Measurements from ENCODE around the gene GARIN1A.
A peak's percentile ranks its signal among the peaks of the same experiment; 100 is the strongest.

Gene GARIN1A

DNA sequence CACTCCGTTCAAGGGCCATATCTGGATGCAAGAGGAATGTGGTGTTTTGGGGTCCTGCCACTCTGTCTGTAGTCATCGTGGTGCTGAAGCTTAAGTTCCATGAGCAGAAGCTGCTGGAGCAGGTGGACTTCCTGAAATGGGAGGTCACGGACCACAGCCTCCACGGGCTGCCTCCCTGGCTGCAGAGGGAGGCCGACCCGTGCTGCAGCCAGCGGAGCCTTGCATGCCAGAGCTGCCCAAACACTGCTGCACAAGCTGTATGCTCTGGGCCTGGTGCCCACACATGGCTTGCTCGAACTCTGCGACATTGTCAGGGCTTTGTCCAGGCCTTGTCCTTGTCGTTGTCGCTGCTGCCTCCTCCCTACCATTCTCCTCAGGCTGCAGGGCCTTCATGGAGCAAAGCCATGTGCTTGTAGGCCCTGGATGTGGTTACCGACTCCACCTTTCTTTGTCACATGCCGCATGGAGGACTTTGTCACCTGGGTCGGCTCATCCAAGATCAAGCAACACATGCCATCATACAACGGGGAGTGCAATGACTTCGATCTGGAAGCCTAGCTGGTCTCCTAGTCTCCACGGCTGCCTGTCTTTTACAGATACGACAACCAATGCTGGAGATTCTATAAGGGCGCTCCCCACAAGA is 21.4 kb downstream of the GARIN1A start:
- TF ChIP-seq, protein P1, sequence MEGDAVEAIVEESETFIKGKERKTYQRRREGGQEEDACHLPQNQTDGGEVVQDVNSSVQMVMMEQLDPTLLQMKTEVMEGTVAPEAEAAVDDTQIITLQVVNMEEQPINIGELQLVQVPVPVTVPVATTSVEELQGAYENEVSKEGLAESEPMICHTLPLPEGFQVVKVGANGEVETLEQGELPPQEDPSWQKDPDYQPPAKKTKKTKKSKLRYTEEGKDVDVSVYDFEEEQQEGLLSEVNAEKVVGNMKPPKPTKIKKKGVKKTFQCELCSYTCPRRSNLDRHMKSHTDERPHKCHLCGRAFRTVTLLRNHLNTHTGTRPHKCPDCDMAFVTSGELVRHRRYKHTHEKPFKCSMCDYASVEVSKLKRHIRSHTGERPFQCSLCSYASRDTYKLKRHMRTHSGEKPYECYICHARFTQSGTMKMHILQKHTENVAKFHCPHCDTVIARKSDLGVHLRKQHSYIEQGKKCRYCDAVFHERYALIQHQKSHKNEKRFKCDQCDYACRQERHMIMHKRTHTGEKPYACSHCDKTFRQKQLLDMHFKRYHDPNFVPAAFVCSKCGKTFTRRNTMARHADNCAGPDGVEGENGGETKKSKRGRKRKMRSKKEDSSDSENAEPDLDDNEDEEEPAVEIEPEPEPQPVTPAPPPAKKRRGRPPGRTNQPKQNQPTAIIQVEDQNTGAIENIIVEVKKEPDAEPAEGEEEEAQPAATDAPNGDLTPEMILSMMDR (IDR thresholded peaks at IDR 0.05; ENCODE audit: extremely low read depth, missing control alignments), result no peak
- no peak for DNase-seq (ENCODE audit: low spot score)

DNA sequence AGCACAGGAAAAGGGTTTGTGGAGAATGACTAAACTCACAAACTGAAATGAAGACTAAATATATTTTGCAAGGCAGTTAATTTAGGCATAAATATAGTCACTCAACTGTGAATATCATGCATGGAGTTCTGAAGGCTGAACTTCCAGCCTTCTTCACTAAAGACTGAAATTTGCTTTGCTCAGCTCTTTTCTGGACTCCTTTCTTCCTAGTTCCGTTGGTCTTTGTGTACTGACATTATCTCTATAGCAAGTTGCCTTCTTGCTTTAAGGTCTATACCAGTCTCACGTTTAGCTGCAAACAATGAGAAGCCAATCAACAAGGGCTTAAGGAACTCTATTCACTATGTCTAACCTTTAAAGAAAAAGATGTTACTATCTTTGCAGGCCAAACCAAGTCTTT is 22.6 kb downstream of the GARIN1A start:
- TF ChIP-seq, protein P1 (IDR thresholded peaks at IDR 0.05; ENCODE audit: extremely low read depth, missing control alignments), result no peak
- no peak for DNase-seq (ENCODE audit: low spot score)

DNA sequence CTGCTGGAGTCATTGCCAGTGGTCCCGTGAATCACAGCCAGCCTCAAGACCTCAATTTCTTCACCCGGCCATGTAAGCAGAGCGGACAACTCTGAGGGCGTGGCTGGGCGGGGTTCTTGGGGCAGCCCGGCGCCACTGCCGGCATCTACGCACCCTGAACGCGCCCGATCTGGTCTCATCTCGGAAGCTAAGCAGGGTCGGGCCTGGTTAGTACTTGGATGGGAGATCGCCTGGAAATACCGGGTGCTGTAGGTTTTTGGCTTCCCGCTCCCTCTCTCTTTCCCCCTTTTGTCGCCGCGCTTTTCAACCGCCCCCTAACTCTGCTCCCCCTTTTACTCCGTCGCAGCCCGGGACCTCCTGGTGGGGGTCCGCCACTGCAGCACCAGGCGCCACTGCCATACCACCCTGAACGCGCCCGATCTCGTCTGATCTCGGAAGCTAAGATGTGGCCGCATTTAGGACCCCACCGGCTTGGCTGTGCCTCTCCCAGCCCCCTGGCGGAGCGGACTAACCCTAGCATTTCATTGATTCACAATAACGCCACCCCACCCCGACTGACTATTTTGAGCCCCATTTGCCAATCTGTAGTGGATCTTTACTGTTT is 25.3 kb downstream of the GARIN1A start:
- DNase-seq (ENCODE audit: low spot score), result peak; percentile 73
- TF ChIP-seq, protein P1 (IDR thresholded peaks at IDR 0.05; ENCODE audit: extremely low read depth, missing control alignments), result no peak

DNA sequence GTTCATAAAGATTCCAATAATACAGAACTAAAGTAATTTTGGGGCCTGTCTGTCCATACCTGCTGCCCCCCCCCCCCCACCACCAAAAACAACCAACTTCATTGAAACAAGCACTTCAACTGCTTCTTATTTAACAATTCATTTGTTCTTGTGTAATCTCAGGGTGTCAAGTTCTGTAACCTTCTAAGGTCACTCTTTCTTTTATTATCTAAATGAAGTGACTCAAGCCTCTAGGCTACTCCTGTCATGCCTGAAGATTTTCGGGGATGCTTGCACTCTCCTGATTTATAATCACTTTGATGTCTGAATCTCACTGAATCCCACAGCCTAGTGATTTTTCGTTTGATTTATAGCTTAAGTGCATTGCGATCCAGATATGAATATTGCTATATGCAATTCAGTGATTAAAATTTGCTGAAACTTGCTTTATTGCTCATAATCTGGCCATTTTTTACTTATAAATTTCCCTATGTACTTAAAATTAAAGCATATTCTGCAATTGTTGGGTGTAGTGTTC is 27.2 kb downstream of the GARIN1A start:
- no peak for DNase-seq (ENCODE audit: low spot score)

DNA sequence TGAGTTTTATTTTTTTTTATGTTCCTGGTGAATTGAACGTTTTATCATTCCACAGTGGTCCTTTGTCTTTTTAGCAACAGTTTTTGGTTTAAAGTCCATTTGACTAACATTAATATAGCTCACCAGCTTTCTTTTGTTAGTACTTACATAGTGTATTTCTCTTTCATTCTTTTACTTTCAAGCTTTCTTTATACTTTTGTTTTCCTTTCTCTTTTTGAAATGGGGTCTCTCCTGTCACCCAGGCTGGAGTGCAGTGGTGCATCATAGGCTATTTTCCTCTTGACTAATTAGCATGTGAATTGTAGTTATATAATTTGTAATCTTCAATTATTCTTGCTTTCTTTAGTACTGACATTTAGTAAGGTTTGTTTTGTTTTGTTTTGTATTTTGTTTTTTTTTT is 27.8 kb downstream of the GARIN1A start:
- TF ChIP-seq, protein P1 (IDR thresholded peaks at IDR 0.05; ENCODE audit: extremely low read depth, missing control alignments), result no peak
- no peak for DNase-seq (ENCODE audit: low spot score)

More for the DNA sequence above, 27.2 kb downstream of the GARIN1A start:
- TF ChIP-seq, protein P1 (IDR thresholded peaks at IDR 0.05; ENCODE audit: extremely low read depth, missing control alignments), result no peak

DNA sequence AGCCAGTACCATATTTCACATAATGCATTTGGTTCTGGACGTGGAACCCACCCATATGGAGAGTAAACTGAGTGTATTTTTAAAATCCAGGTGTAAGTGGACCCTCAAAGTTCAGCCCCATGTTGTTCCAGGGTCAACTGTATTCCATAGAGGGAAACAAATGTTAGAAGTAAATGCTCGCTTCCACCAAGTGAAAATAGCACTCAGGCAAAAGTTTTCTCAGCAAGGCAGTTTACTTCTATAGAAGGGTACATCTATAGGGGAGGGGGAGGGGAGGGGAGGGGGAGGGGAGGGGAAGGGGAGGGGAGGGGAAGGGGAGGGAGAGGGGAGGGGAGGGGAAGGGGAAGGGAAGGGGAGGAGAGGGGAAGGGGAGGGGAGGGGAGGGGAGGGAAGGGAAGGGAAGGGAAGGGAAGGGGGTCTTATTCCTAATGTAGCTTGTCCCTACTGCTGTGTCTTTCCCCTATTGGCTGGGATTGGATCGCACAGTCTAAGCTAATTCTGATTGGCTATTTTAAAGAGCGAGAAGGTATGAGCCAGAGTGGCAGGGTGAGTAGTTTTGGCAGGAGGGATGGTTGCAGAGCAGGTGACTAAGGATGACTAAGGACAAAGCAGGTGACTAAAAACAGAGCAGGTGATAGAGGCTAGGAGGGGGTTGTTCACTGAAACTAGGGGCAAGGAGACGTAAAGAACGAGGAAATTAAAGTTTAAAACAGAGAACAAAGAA is 29.1 kb downstream of the GARIN1A start:
- no peak for DNase-seq (ENCODE audit: low spot score)

More for the DNA sequence above, 29.1 kb downstream of the GARIN1A start:
- TF ChIP-seq, protein P1 (IDR thresholded peaks at IDR 0.05; ENCODE audit: extremely low read depth, missing control alignments), result no peak
